Measurements from ENCODE around the gene LRRC63.
A peak's percentile ranks its signal among the peaks of the same experiment; 100 is the strongest.
"Not testable (repeated sequence)": the region's sequence is repeated elsewhere in the genome, so short reads cannot be mapped to it uniquely, and the experiment has no call there.

Gene LRRC63

GRCh38 chr13:46179969-46180763, 31.6 kb upstream of the LRRC63 start:
- DNase-seq (ENCODE audit: extremely low read depth in 1 of 2, low read depth in 1 of 2): no peak

GRCh38 chr13:46181377-46181839, 30.3 kb upstream of the LRRC63 start:
- no peak for DNase-seq (ENCODE audit: extremely low read depth in 1 of 2, low read depth in 1 of 2)

- DNase-seq (ENCODE audit: extremely low read depth in 1 of 2, low read depth in 1 of 2): peak; percentile 39 to 56
These were observed 29.8 kb upstream of the LRRC63 start, which contains the start of gene LCP1 for GRCh38 chr13:46181840-46182490. LCP1 (minus strand) TSS chr13:46182177; CDS start chr13:46159662, 22,515 bp downstream.

- no peak for DNase-seq (ENCODE audit: extremely low read depth in 1 of 2, low read depth in 1 of 2)
These were observed 29.2 kb upstream of the LRRC63 start for GRCh38 chr13:46182491-46182877.

GRCh38 chr13:46183018-46183946, 28.4 kb upstream of the LRRC63 start:
- DNase-seq (ENCODE audit: extremely low read depth in 1 of 2, low read depth in 1 of 2): no peak

GRCh38 chr13:46184277-46184699, 27.4 kb upstream of the LRRC63 start:
- DNase-seq (ENCODE audit: extremely low read depth in 1 of 2, low read depth in 1 of 2): peak; percentile 56 to 64

GRCh38 chr13:46185634-46186033, 26.1 kb upstream of the LRRC63 start:
- DNase-seq (ENCODE audit: extremely low read depth in 1 of 2, low read depth in 1 of 2): no peak

GRCh38 chr13:46192412-46192811, 19.3 kb upstream of the LRRC63 start:
- DNase-seq (ENCODE audit: extremely low read depth in 1 of 2, low read depth in 1 of 2): no peak

GRCh38 chr13:46195016-46195415, 16.7 kb upstream of the LRRC63 start:
- DNase-seq (ENCODE audit: extremely low read depth in 1 of 2, low read depth in 1 of 2): no peak

- DNase-seq (ENCODE audit: extremely low read depth in 1 of 2, low read depth in 1 of 2): no peak
These were observed 14.3 kb upstream of the LRRC63 start for GRCh38 chr13:46197299-46198048.

GRCh38 chr13:46198696-46199193, 13.0 kb upstream of the LRRC63 start:
- no peak for DNase-seq (ENCODE audit: extremely low read depth in 1 of 2, low read depth in 1 of 2)

- no peak for DNase-seq (ENCODE audit: extremely low read depth in 1 of 2, low read depth in 1 of 2)
These were observed 9.4 kb upstream of the LRRC63 start for GRCh38 chr13:46202188-46202795.

GRCh38 chr13:46202966-46203365, 8.8 kb upstream of the LRRC63 start:
- no peak for DNase-seq (ENCODE audit: extremely low read depth in 1 of 2, low read depth in 1 of 2)

GRCh38 chr13:46206143-46206542, 5.6 kb upstream of the LRRC63 start:
- no peak for DNase-seq (ENCODE audit: extremely low read depth in 1 of 2, low read depth in 1 of 2)

GRCh38 chr13:46207828-46208227, 3.9 kb upstream of the LRRC63 start:
- no peak for DNase-seq (ENCODE audit: extremely low read depth in 1 of 2, low read depth in 1 of 2)

GRCh38 chr13:46210362-46211083, 1.2 kb upstream of the LRRC63 start:
- no peak for DNase-seq (ENCODE audit: extremely low read depth in 1 of 2, low read depth in 1 of 2)

- DNase-seq (ENCODE audit: extremely low read depth in 1 of 2, low read depth in 1 of 2): peak in 1 of 2 donors; percentile 17
These were observed 629 bp upstream of the LRRC63 start for GRCh38 chr13:46211116-46211482.

- DNase-seq (ENCODE audit: extremely low read depth in 1 of 2, low read depth in 1 of 2): no peak
These were observed 1.5 kb downstream of the LRRC63 start for GRCh38 chr13:46213242-46213641.

- DNase-seq (ENCODE audit: extremely low read depth in 1 of 2, low read depth in 1 of 2): not testable (repeated sequence)
These were observed 3.0 kb downstream of the LRRC63 start for GRCh38 chr13:46214741-46215140.

Measured in activated CD8-positive, alpha-beta memory T cell treated with anti-CD3 and anti-CD28 coated beads for 1 hour (primary cell).